B cell (primary cell): ENCODE results near the gene RCOR3. TPM values are rescaled to one million over a fixed set of nuclear protein-coding genes. Genes with fewer than 3 reads are reported as not detected.
A peak's percentile ranks its signal among the peaks of the same experiment; 100 is the strongest.

Experiments
- ATAC-seq: fragments of 200-7000 bp; cut with Tn5 transposase; one replicate; pipeline ENCODE4 v1.10.0; 2021; ENCODE audit warnings: low read depth, mild to moderate bottlenecking, moderate number of reproducible peaks, moderate library complexity
- CTCF ChIA-PET: fragments of 350-600 bp; sonication (Branson Sonifier 250); formaldehyde crosslinking; loops from one replicate; lab custom pipeline; 2021; ENCODE audit warnings: antibody characterized with exemption, inconsistent platforms; lab: Charles Lee
- POLR2A ChIA-PET: fragments of 350-600 bp; sonication (Branson Sonifier 250); formaldehyde crosslinking; loops from one replicate; lab custom pipeline; 2021; ENCODE audit warnings: antibody characterized with exemption; lab: Charles Lee
- DNase-seq: peaks from one replicate; pipeline ENCODE4 v3.0.0; 2013
- H2AFZ ChIP-seq: 2 replicates; pipeline ENCODE4 v1.6.1; 2012; ENCODE audit warnings: mild to moderate bottlenecking, low read depth, low read length; ENCODE audit not compliant: insufficient read depth, poor library complexity, severe bottlenecking
- H3K27ac ChIP-seq, 2 donors: 1 replicate in 1 of 2; 2 replicates in 1 of 2; pipeline ENCODE4 v1.5.1; 2012 to 2013; ENCODE audit warnings: low read length in 2 of 2, mild to moderate bottlenecking in 2 of 2, moderate library complexity in 1 of 2
- H3K27me3 ChIP-seq, 4 experiments: fragments of 200-600 bp in 1 of 4; sonication (generic) in 1 of 4; replicated peaks in 1 of 4; 1 replicate in 2 of 4; 2 replicates in 2 of 4; pipeline versions ENCODE4 v1.6.1 to v1.7.0; 2013 to 2016; ENCODE audit warnings: low read length in 3 of 4, mild to moderate bottlenecking in 2 of 4, mixed read lengths in 1 of 4, moderate library complexity in 1 of 4; ENCODE audit not compliant: insufficient read depth in 4 of 4, control insufficient read depth in 3 of 4; ENCODE audit errors: control extremely low read depth in 1 of 4
- H3K36me3 ChIP-seq, 2 experiments: replicated peaks in 1 of 2; 1 replicate in 1 of 2; 2 replicates in 1 of 2; pipeline versions ENCODE4 v1.6.1 to v1.7.1; 2013; ENCODE audit warnings: low read length in 1 of 2; ENCODE audit not compliant: insufficient read depth in 2 of 2, control insufficient read depth in 1 of 2; ENCODE audit errors: control extremely low read depth in 1 of 2, extremely low read depth in 1 of 2
- H3K4me1 ChIP-seq, 2 donors: fragments of 200-600 bp in 1 of 2; sonication (generic) in 1 of 2; 1 replicate in 1 of 2; 2 replicates in 1 of 2; pipeline versions ENCODE4 v1.5.1 to v1.6.1; 2013 to 2017; ENCODE audit warnings: low read length in 2 of 2; ENCODE audit not compliant: control insufficient read depth in 2 of 2, insufficient read depth in 2 of 2
- H3K4me2 ChIP-seq: replicated peaks from 2 replicates; pipeline ENCODE3; 2012; ENCODE audit warnings: mild to moderate bottlenecking, low read depth, low read length; ENCODE audit not compliant: poor library complexity, severe bottlenecking
- H3K4me3 ChIP-seq, 5 experiments: fragments of 200-600 bp in 1 of 5; sonication (generic) in 1 of 5; 1 replicate in 3 of 5; 2 replicates in 2 of 5; pipeline versions ENCODE4 v1.5.1 to v1.7.0; 2011 to 2016; ENCODE audit warnings: low read length in 4 of 5, mild to moderate bottlenecking in 4 of 5, low read depth in 2 of 5, control low read depth in 1 of 5, moderate library complexity in 1 of 5; ENCODE audit not compliant: insufficient read depth in 1 of 5; ENCODE audit errors: control extremely low read depth in 1 of 5, extremely low read depth in 1 of 5
- H3K79me2 ChIP-seq: fragments of 200-600 bp; sonication (generic); one replicate; pipeline ENCODE4 v1.6.0; 2016; ENCODE audit warnings: low read length; ENCODE audit not compliant: control insufficient read depth, insufficient read depth
- H3K9ac ChIP-seq: fragments of 200-600 bp; sonication (generic); 2 replicates; pipeline ENCODE4 v1.6.1; 2017; ENCODE audit warnings: mild to moderate bottlenecking, low read length, moderate library complexity
- H3K9me3 ChIP-seq, 3 donors: one replicate each; pipeline versions ENCODE4 v1.6.1 to v1.7.1; 2013; ENCODE audit warnings: low read length in 2 of 3; ENCODE audit not compliant: control insufficient read depth in 2 of 3, insufficient read depth in 1 of 3; ENCODE audit errors: control extremely low read depth in 1 of 3
- H4K20me1 ChIP-seq: 2 replicates; pipeline ENCODE4 v1.6.0; 2012; ENCODE audit warnings: mild to moderate bottlenecking, low read length; ENCODE audit not compliant: insufficient read depth, control insufficient read depth, poor library complexity, severe bottlenecking
- H3K27ac Mint-ChIP-seq: one replicate; pipeline ENCODE4 v1.8.0; 2021; ENCODE audit warnings: mixed read lengths
- H3K27me3 Mint-ChIP-seq: one replicate; pipeline ENCODE4 v1.8.0; 2021; ENCODE audit warnings: mixed read lengths
- H3K4me1 Mint-ChIP-seq: one replicate; pipeline ENCODE4 v1.8.0; 2021; ENCODE audit warnings: mixed read lengths
- H3K4me3 Mint-ChIP-seq: one replicate; pipeline ENCODE4 v1.8.0; 2021; ENCODE audit warnings: mixed read lengths
- H3K9me3 Mint-ChIP-seq: one replicate; pipeline ENCODE4 v1.8.0; 2022; ENCODE audit warnings: mixed read lengths; ENCODE audit not compliant: insufficient read depth
- EZH2 ChIP-seq: IDR thresholded peaks from 2 replicates; pipeline ENCODE4 v1.6.1; 2012; ENCODE audit warnings: borderline replicate concordance, low read depth, mild to moderate bottlenecking, moderate library complexity, low read length; ENCODE audit not compliant: insufficient read depth, poor library complexity, severe bottlenecking
- WGBS: methylation state at CpG from one replicate; pipeline ENCODE4 v1.1.5; 2013; ENCODE audit warnings: missing lambda C conversion rate; ENCODE audit not compliant: insufficient coverage; 5-methylcytosine and 5-hydroxymethylcytosine counted together
- intact Hi-C: fragments of 100-400 bp; cut with micrococcal nuclease; formaldehyde crosslinking; loops from one replicate; pipeline ENCODE4 v1.10.0; 2022
- polyA plus RNA-seq: library from polyadenylated mRNA; depleted of rRNA; stranded (reverse); fragments of >200 nt; gene quantifications from 2 replicates; pipeline ENCODE4 v1.2.3, GENCODE V29; 2012
- total RNA-seq, 2 donors: library from RNA; stranded (reverse); fragments of 120-200 nt in 1 of 2; gene quantifications; 1 replicate in 1 of 2; 2 replicates in 1 of 2; pipeline versions ENCODE4 v1.2.3 to v1.2.4, GENCODE V29; 2013 to 2022
- TF ChIP-seq, protein P1 (sequence below): fragments of 200-600 bp; IDR thresholded peaks from one replicate; pipeline ENCODE4 v1.8.0; 2022; ENCODE audit warnings: antibody characterized with exemption, mild to moderate bottlenecking

The RCOR3 gene
- total and polyA plus RNA-seq, 2 donors (not counting 1 experiment from before 2014, with no cell fraction given), result 42.7 to 120 TPM

- peak overlapping the region; percentile 33 for H3K4me2 ChIP-seq
- CTCF ChIA-PET, result interaction anchor here (1.6 to 13.8 kb wide), 4 partner anchors 9 to 26 kb away, joined by 4 to 333 read pairs (median 10); no protein-coding TSS in a partner anchor
- peaks cover 93% of the 10 kb centered on the region for H3K4me1 Mint-ChIP-seq
- peak overlapping the region; percentile 97 for H3K27ac Mint-ChIP-seq
- H3K27ac ChIP-seq, result peak overlapping the region; percentile 90 to 92
- ATAC-seq, result no peak
- H3K27me3 ChIP-seq, result no peaks in the 10 kb centered on the region
- peak overlapping the region in 1 of 5 experiments; percentile 12 for H3K4me3 ChIP-seq
- peak overlapping the region; percentile 73 for H3K4me3 Mint-ChIP-seq
- no peaks in the 10 kb centered on the region for H3K9me3 ChIP-seq
- no peak for DNase-seq
- no peaks in the 10 kb centered on the region for H3K27me3 Mint-ChIP-seq
- peaks cover 6% of the 10 kb centered on the region for H4K20me1 ChIP-seq
- peaks cover 93 to 97% of the 10 kb centered on the region in 2 donors for H3K4me1 ChIP-seq
- no peaks in the 10 kb centered on the region for H3K9me3 Mint-ChIP-seq
- H3K36me3 ChIP-seq, result peaks cover 0 to 31% of the 10 kb centered on the region in 2 experiments
- POLR2A ChIA-PET, result no interaction called here
- H3K9ac ChIP-seq, result peak overlapping the region; percentile 2
- WGBS, result 67% methylated on average over 1 of the region's 3 CpGs
- no peak overlapping the region for H2AFZ ChIP-seq
- TF ChIP-seq, protein P1, sequence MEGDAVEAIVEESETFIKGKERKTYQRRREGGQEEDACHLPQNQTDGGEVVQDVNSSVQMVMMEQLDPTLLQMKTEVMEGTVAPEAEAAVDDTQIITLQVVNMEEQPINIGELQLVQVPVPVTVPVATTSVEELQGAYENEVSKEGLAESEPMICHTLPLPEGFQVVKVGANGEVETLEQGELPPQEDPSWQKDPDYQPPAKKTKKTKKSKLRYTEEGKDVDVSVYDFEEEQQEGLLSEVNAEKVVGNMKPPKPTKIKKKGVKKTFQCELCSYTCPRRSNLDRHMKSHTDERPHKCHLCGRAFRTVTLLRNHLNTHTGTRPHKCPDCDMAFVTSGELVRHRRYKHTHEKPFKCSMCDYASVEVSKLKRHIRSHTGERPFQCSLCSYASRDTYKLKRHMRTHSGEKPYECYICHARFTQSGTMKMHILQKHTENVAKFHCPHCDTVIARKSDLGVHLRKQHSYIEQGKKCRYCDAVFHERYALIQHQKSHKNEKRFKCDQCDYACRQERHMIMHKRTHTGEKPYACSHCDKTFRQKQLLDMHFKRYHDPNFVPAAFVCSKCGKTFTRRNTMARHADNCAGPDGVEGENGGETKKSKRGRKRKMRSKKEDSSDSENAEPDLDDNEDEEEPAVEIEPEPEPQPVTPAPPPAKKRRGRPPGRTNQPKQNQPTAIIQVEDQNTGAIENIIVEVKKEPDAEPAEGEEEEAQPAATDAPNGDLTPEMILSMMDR, result no peak
- no peak for TF ChIP-seq EZH2
- intact Hi-C loops, result loop anchor here (10.0 kb wide), 1 partner anchor 987 kb away; no protein-coding TSS in a partner anchor
- peaks cover 100% of the 10 kb centered on the region for H3K79me2 ChIP-seq
Measured at GRCh38 chr1:211332036-211332616, 73.0 kb downstream of the RCOR3 start.

GRCh38 chr1:211332830-211333229 is 73.7 kb downstream of the RCOR3 start:
- POLR2A ChIA-PET, result no interaction called here
- peak overlapping the region; percentile 73 for H3K4me3 Mint-ChIP-seq
- CTCF ChIA-PET, result interaction anchor here (1.6 to 13.8 kb wide), 4 partner anchors 10 to 26 kb away, joined by 4 to 333 read pairs (median 10); no protein-coding TSS in a partner anchor

More at GRCh38 chr1:211332830-211333229, 73.7 kb downstream of the RCOR3 start:
- peak overlapping the region; percentile 33 for H3K4me2 ChIP-seq
- H3K36me3 ChIP-seq, result peaks cover 0 to 31% of the 10 kb centered on the region in 2 experiments
- Mint-ChIP-seq H3K27me3 (no peaks in the 10 kb centered on the region), H3K27ac (peak overlapping the region; percentile 97), H3K4me1 (peaks cover 95% of the 10 kb centered on the region), H3K9me3 (no peaks in the 10 kb centered on the region)
- peak overlapping the region; percentile 90 to 92 for H3K27ac ChIP-seq
- H2AFZ ChIP-seq, result no peak overlapping the region
- no peaks in the 10 kb centered on the region for H3K9me3 ChIP-seq
- H3K4me3 ChIP-seq, result no peak overlapping the region
- no CpG with 5 or more reads among the region's 2 CpGs for WGBS
- peaks cover 100% of the 10 kb centered on the region for H3K79me2 ChIP-seq
- ATAC-seq, result no peak
- H3K4me1 ChIP-seq, result peaks cover 98 to 100% of the 10 kb centered on the region in 2 donors
- no peaks in the 10 kb centered on the region for H3K27me3 ChIP-seq
- DNase-seq, result peak; percentile 36
- intact Hi-C loops, result loop anchor here (10.0 kb wide), 1 partner anchor 988 kb away; no protein-coding TSS in a partner anchor
- H3K9ac ChIP-seq, result peak overlapping the region; percentile 2
- H4K20me1 ChIP-seq, result peaks cover 10% of the 10 kb centered on the region
- no peak for TF ChIP-seq EZH2
- TF ChIP-seq, protein P1, result no peak
